Stimulated activated CD4-positive, alpha-beta T cell treated with anti-CD3 and anti-CD28 coated beads, Interleukin-1b, Interleukin-23, amount 100 ng/mL, for 4 hours (primary cell): Measurements from ENCODE around the gene MAPK1IP1L.
"Not testable (repeated sequence)": the region's sequence is repeated elsewhere in the genome, so short reads cannot be mapped to it uniquely, and the experiment has no call there.

ENCODE experiments used
- DNase-seq, 2 donors: peaks; one replicate each; pipeline ENCODE4 v3.0.0-alpha.2; 2020; ENCODE audit warnings: low read depth in 2 of 2

Gene MAPK1IP1L

GRCh38 chr14:55051423-55052268 is at the start of gene MAPK1IP1L:
Gene MAPK1IP1L (plus strand): TSS chr14:55051647. CDS start chr14:55061684, 10,037 bp downstream.
- peak; percentile 85 for DNase-seq

GRCh38 chr14:55005071-55005470 is 46.4 kb upstream of the MAPK1IP1L start:
- DNase-seq, result no peak

- no peak for DNase-seq
Measured at GRCh38 chr14:55015006-55015405, 36.4 kb upstream of the MAPK1IP1L start.

- DNase-seq, result no peak
Measured at GRCh38 chr14:55019968-55020554, 31.4 kb upstream of the MAPK1IP1L start.

- DNase-seq, result not testable (repeated sequence)
Measured at GRCh38 chr14:55024365-55024764, 27.1 kb upstream of the MAPK1IP1L start.

GRCh38 chr14:55025948-55026347 is 25.5 kb upstream of the MAPK1IP1L start:
- no peak for DNase-seq

GRCh38 chr14:55026441-55026792 is 25.0 kb upstream of the MAPK1IP1L start:
- no peak for DNase-seq

- DNase-seq, result peak; percentile 96 to 98
Measured at GRCh38 chr14:55026793-55027561, 24.5 kb upstream of the MAPK1IP1L start, which contains the start of the genes SOCS4 and WDHD1. Gene SOCS4 (plus strand): TSS chr14:55027236. CDS start chr14:55043042, 15,806 bp downstream. Gene WDHD1 (minus strand): TSS chr14:55027099. CDS start chr14:55026787, 312 bp downstream.

GRCh38 chr14:55028066-55028465 is 23.4 kb upstream of the MAPK1IP1L start:
- no peak for DNase-seq

- no peak for DNase-seq
Measured at GRCh38 chr14:55028476-55028875, 23.0 kb upstream of the MAPK1IP1L start.

GRCh38 chr14:55031190-55031589 is 20.3 kb upstream of the MAPK1IP1L start:
- DNase-seq, result no peak

- not testable (repeated sequence) for DNase-seq
Measured at GRCh38 chr14:55037995-55038394, 13.5 kb upstream of the MAPK1IP1L start.

- no peak for DNase-seq
Measured at GRCh38 chr14:55038708-55039107, 12.7 kb upstream of the MAPK1IP1L start.

GRCh38 chr14:55043528-55043927 is 7.9 kb upstream of the MAPK1IP1L start:
- DNase-seq, result no peak

- no peak for DNase-seq
Measured at GRCh38 chr14:55045087-55045486, 6.4 kb upstream of the MAPK1IP1L start.

- no peak for DNase-seq
Measured at GRCh38 chr14:55047301-55048053, 4.0 kb upstream of the MAPK1IP1L start.

- DNase-seq, result no peak
Measured at GRCh38 chr14:55048900-55049436, 2.5 kb upstream of the MAPK1IP1L start.

GRCh38 chr14:55051165-55051422 is 353 bp upstream of the MAPK1IP1L start:
- no peak for DNase-seq

- no peak for DNase-seq
Measured at GRCh38 chr14:55052269-55052930, 953 bp downstream of the MAPK1IP1L start.

- no peak for DNase-seq
Measured at GRCh38 chr14:55053018-55053417, 1.6 kb downstream of the MAPK1IP1L start.

- DNase-seq, result no peak
Measured at GRCh38 chr14:55053500-55053899, 2.1 kb downstream of the MAPK1IP1L start.
